Fibroblast of skin of back (primary cell): ENCODE data around the gene IGSF23.
A peak's percentile ranks its signal among the peaks of the same experiment; 100 is the strongest.

Source experiments
- DNase-seq: peaks from one replicate; pipeline ENCODE4 v3.0.0-alpha.2; 2013

IGSF23 gene

DNA sequence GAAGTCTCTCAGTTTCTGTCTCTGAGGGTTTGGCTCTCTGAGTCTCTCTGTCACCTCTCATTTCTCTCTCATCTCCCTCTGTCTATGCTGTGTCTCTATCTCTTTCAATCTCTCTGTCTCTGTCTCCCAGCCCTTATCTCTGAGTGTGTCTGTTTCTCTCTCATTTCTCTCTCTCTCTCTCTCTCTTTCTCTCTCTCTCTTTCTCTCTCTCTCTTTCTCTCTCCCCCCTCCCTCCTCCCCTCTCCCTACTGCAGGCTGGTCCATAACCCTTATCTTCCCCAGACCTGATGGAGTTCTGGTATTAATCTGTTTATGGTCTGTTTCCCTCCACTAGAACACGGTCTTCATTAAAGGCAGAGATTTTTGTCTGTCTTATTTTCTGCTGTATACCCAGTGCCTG, 29.0 kb downstream of the IGSF23 start:
- no peak for DNase-seq

DNA sequence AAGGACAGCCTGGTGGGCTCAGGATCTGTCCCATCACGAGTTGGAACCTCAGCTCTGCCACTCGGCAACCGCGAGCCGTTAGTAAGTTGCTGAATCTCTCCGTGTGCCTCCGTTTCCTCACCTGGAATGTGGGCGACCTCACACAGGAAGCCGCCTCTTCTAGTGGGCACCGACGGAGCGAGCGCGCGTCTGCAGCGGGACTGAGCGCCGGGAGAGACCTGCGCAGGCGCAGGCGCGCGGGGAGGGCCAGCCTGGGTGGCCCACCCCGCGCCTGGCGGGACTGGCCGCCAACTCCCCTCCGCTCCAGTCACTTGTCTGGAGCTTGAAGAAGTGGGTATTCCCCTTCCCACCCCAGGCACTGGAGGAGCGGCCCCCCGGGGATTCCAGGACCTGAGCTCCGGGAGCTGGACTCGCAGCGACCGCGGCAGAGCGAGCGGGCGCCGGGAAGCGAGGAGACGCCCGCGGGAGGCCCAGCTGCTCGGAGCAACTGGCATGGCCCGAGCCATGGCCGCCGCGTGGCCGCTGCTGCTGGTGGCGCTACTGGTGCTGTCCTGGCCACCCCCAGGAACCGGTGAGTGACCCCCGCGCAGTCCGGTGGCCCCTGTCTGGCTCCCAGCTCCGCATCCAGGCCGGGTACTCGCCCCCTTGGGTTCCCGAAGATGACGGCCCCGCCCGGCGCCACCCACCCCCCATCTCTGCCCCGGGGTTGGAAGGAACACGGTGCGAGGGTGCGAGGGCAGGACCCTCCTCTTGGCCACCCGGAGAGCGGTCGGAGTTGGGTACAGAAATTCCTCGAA, 30.4 kb downstream of the IGSF23 start, which contains the start of gene PVR:
PVR (plus strand) TSS at position 306 of the 797 bp plus-strand sequence; CDS start at position 493, 187 bp downstream.
- peak; percentile 84 for DNase-seq

DNA sequence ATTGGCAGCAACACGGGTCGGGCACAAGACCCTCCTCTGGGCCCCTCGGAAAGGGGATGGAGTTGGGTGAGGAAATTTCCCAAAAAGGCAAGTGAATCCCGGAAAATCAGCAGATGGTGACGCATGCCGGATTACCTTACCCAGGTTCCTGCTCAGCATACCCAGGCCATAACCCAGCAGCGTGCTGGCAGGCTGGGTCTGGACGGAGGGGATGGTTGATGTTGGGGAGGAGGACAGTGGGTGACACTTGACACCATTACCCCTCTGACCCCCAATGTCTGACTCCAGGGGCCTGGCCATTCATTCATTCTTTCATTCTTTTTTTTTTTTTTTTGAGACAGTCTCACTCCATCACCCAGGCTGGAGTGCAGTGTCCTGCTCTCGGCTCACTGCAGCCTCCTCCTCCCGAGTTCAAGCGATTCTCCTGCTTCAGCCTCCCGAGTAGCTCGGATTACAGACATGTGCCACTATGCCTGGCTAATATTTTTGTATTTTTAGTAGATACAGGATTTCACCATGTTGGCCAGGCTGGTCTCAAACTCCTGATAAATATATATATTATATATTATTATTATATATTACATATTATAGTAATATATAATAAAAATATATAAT, 31.1 kb downstream of the IGSF23 start:
- DNase-seq = peak; percentile 45

DNA sequence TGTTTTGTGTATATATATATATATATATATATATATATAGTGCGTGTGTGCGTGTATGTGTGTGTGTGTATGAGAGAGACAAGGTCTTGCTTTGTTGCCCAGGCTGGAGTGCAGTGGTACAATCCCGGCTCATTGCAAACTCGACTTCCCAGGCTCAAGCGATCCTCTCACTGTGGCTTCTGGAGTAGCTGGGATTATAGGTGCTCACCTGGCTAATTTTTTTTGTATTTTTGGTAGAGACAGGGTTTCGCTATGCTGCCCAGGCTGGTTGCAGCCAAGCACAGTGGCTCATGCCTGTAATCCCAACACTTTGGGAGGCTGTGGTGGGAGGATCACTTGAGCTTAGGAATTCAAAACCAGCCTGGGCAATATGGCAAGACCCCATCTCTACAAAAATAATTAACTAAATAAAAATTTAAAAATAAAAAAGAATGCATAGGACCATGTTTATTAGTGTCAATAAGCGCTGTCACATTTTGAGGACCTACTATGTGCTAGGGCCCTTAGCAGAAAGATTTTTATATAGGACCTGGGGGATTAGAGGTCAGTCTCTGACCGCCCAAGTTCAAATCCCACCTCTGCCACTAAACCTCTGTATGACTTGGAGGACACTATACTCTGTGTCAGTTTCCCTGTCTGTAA, 32.2 kb downstream of the IGSF23 start:
- no peak for DNase-seq

DNA sequence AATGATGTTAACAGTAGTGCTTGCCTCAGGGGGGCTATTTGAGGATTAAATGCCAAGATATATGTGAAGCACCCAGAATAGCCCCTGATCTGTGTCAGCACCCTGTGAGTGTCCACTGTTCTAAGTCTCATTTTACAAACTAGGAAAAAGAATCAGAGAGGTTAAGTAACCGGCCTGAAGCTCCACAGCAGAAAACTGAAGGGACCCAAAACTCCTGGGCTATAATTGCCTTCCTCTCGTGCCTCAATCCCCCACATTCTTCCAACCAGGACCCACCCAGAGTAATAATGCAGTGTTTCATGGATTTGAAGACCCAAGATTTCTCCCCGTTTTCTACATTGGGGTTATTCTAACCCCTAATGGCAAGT, 32.7 kb downstream of the IGSF23 start:
- DNase-seq = no peak

DNA sequence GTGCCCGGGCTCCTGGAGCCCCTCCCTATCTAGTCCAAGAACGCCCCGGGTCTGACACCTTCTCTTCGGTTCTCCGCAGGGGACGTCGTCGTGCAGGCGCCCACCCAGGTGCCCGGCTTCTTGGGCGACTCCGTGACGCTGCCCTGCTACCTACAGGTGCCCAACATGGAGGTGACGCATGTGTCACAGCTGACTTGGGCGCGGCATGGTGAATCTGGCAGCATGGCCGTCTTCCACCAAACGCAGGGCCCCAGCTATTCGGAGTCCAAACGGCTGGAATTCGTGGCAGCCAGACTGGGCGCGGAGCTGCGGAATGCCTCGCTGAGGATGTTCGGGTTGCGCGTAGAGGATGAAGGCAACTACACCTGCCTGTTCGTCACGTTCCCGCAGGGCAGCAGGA, 33.8 kb downstream of the IGSF23 start:
- no peak for DNase-seq

DNA sequence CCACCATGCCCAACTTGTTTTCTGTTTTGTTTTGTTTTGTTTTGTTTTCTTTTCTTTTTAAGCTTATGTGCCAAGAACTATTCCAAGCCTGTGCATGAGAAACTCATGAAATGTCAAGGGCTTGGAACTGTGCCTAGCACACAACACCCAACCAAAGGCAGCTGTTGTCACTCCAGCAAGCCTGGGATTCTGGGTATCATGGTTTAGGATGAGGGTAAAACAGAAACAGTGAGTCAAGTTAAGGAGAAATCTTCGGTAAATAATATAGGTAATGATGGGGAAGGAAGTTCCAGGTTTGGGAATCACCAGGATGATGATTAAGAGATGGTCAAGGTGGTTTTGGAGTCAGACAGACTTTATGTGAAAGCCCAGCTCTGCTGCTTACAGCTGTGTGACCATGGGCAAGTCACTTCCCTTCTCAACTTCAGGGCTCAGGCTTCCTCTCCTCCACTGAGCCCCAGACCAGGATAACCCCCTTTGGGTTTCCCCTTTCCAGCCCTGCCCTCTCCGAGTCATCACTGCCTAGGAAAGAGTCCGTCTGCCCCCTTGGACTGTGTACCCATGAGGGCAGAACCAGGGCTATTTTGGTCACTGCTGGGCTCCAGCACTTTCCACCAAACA, 35.4 kb downstream of the IGSF23 start:
- peak; percentile 74 for DNase-seq

DNA sequence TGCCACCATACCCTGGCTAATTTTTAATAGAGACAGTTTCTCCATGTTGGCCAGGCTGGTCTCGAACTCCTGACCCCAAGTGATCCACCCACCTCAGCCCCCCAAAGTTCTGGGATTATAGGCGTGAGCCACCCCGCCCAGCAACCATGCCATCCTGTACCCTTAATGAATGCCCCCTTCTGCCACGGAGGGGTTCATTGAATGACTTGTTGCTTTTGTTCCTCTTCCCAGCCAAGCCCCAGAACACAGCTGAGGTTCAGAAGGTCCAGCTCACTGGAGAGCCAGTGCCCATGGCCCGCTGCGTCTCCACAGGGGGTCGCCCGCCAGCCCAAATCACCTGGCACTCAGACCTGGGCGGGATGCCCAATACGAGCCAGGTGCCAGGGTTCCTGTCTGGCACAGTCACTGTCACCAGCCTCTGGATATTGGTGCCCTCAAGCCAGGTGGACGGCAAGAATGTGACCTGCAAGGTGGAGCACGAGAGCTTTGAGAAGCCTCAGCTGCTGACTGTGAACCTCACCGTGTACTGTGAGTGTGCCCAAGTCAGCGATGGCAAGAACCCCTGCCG, 36.3 kb downstream of the IGSF23 start:
- DNase-seq = no peak

DNA sequence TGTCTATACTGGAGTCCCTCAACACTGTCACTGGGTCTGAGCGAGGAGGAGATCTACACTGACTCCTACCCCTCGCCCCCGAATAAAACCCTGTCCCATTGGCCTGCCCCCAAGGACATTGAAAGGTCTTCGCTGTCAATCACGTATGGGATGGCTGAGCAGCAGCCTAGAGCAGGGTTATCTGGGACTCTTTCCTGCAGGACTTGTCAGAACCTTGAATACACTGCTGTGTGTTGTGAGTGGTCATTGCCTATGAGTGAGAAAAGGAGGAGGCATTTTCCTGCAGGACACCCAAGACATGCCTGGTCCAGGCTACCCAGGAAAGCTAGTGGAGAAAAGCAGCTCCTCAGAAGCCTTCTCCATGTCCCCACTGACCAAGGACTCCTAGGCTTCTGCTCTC, 40.0 kb downstream of the IGSF23 start:
- no peak for DNase-seq

DNA sequence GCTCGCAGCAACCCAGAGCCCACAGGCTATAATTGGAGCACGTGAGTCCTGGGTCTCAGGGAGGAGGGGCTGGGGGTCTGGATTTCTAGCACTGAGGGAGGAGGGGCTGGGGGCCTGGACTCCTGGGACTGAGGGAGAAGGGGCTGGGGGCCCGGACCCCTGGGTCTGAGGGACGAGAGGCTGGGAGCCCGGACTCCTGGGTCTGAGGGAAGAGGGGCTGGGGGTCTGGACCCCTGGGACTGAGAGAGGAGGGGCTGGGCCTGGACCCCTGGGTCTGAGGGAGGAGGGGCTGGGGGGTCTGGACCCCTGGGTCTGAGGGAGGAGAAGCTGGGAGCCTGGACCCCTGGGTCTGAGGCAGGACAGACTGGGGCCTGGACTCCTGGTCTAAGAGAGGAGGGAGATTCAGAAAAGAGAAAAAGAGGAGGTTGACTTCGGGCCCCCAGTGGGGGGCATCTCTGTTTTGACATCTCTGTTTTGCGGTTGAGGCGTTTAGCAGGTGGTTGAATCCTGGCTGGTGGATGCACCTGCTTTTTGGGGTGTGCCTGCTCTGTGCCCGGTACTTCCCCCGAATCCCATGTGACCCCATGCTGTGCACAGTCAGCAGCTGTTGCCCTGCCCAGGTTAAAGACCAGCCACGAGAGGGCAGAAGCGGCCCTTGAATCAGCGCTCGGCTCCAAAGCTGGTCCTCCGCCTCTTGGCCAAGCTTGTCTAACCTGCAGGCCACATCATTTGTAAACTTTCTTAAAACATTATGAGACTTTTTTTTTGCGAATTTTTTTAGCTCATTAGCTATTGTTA, 40.8 kb downstream of the IGSF23 start:
- DNase-seq = peak; percentile 48

DNA sequence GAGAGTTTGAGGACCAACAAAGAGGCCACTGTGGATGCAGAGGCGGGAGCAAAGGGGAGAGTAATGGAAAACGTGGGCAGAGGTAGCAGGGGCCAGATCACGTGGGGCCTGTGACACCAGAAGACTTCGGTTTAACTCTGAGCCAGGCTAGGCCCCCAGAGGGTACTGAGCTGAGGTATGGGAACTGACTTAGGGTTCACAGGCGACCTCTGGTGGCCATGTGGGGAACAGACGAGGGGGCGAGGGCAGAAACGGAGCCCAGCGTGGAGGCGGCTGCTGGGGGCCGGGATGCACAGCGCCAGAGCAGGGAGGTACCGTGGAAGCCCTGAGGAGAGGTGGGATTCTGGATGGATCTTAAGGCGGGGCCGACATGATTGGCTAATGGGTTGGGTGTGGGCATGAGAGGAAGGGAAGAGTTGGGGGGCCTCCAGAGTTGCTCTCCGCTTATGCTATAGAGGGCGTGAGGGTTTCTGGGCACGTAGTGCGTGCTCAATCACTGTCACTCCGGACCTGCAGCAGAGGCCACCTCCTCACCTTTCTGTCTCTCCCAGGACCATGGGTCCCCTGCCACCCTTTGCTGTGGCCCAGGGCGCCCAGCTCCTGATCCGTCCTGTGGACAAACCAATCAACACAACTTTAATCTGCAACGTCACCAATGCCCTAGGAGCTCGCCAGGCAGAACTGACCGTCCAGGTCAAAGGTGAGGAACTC, 44.0 kb downstream of the IGSF23 start:
- DNase-seq = peak; percentile 78

DNA sequence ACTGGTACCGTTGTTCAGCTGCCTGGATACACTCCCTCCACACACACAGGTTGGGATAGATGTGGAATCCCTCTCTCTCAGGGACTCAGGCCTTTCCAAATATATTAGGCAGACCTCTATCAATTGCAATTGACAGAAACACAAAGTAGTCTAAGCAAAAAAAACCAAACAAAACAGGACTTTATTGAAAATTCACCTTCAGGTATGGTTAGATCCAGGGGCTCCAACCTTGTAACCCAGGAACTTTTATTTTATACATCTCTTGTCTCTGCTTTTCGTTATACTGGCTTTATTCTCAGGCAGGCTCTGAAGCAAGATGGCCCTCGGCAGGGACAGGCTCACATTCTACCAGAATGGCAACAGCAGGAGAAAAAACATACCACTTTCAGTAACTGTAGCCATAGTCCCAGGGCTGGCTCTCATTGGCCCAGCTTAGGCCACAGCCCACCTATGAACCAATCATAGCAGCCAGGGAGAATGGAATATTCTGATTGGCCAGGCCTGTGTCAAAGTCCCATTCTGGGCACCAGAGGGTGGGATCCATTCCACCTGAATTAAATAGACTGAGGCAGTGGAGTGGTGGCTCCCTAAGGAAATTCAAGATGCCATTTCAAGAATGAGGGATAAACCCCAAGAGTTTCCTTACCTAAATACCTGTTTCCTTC, 44.8 kb downstream of the IGSF23 start:
- DNase-seq = peak; percentile 18

DNA sequence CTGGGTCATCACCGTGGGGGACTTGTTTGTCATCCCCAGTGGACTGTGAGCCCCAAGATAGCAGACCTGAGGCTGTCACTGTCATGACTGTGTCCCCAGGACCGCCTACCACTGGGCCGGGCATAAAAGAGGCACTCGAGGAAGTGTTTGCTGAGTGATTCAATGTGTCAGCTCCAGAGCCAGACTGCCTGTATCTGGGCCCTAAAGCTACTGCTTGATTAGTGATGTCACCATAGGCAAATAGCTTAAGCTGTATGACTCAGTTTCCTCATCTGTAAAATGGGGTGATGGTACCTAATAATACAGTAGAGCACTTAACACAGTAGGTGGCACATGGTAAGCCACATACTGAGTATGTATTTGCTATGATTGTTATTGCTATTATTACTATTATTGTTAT, 46.7 kb downstream of the IGSF23 start:
- DNase-seq = no peak

DNA sequence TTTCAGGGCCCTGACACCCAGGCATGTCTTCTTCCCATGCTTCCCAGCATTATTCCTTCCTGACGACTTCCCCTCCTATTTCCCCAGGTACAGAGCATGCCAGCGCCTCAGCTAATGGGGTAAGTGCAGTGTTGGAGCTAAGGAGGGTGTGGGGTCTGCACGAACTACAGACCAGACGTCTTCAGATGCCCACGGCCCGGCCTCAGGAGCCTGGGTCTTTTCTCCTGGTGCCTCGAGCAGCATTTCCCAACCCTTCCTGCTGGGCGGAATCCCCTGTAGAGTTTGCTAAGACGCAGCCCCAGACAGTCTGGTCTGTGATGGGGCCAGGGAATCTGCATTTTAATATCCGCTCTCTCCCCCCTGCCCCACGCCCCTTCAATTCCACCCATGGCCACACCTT, 47.8 kb downstream of the IGSF23 start:
- no peak for DNase-seq

DNA sequence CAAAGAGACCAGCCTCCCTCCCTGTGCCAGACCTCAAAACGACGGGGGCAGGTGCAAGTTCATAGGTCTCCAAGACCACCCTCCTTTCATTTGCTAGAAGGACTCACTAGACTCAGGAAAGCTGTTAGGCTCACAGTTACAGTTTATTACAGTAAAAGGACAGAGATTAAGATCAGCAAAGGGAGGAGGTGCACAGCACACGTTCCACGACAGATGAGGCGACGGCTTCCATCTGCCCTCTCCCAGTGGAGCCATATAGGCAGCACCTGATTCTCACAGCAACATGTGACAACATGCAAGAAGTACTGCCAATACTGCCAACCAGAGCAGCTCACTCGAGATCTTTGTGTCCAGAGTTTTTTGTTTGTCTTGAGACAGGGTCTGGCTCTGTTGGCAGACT, 48.5 kb downstream of the IGSF23 start:
- DNase-seq = no peak

DNA sequence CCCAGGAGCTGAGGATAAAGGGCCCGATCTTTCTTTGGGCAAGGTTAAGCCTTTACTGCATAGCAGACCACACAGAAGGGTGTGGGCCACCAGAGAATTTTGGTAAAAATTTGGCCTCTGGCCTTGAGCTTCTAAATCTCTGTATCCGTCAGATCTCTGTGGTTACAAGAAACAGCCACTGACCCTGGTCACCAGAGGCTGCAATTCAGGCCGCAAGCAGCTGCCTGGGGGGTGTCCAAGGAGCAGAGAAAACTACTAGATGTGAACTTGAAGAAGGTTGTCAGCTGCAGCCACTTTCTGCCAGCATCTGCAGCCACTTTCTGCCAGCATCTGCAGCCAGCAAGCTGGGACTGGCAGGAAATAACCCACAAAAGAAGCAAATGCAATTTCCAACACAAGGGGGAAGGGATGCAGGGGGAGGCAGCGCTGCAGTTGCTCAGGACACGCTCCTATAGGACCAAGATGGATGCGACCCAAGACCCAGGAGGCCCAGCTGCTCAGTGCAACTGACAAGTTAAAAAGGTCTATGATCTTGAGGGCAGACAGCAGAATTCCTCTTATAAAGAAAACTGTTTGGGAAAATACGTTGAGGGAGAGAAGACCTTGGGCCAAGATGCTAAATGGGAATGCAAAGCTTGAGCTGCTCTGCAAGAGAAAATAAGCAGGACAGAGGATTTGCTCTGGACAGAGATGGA, 49.5 kb downstream of the IGSF23 start:
- DNase-seq = no peak

DNA sequence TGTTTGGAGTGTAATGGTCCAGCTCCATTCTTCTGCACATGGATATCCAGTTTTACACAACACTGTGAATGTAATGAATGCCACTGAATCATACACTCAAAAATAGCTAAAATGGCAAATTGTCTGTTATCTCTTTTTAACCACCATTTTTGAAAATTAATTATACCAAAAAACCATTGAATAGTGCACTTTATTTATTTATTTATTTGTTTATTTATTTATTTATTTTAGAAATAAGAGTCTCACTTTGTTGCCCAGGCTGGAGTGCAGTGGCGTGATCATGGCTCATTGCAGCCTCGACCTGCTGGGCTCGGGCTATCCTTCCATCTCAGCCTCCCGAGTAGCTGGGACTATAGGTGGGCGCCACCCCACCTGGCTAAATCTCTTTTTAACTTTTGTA, 50.6 kb downstream of the IGSF23 start:
- DNase-seq = no peak

DNA sequence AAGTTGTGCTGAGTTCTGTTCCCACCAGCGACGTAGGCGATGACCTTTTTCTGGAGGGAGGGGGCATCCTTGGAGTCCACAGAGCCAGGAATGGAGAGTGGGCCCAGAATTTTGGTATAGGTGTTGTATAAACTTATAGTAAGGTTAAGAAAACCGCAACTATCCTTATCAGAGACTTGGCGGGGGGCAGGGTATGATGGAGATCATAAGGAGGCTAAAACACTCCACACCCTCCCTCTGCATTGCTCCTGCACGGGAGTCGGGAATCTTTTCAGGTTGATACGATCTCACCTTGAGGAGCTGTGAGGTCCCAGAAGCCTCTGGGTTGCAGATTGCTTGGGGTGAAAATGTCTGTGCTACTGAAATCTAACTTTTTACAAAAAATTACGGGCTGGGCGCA, 51.6 kb downstream of the IGSF23 start:
- DNase-seq = no peak

DNA sequence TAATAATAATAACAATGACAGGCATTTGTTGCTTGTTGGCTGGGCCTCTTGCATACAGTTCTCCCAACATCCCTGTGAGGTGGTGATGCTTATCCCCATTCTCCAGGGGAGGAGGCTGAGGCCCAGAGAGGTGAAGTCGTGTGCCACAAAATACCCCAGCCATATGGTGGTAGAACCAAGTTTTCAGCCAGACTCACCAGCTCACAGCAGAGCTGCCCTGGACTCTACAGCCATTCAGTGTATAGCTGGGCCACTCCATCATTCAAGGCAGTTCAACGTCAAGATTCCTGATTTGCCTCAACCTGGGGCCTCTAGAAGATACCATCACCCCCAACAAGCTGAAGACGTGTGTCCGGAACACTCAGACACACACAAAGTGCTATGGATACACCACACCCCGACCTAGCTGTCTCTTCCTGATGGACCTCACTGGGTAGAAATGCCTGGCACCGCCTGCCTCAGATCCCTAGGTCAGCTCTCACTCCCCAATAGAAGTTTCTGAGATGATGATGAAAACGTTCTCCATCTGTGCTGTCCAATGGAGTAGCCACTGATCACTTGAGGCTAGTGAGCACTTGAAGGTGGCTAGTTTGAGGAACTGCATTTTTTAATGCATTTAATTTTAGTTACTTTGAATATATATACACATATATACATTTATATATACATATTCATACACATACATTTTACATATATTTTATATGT, 53.6 kb downstream of the IGSF23 start:
- DNase-seq = no peak
